Measurements from ENCODE around the gene BRF1.
"Not testable (repeated sequence)": the region's sequence is repeated elsewhere in the genome, so short reads cannot be mapped to it uniquely, and the experiment has no call there.

Gene BRF1

DNA sequence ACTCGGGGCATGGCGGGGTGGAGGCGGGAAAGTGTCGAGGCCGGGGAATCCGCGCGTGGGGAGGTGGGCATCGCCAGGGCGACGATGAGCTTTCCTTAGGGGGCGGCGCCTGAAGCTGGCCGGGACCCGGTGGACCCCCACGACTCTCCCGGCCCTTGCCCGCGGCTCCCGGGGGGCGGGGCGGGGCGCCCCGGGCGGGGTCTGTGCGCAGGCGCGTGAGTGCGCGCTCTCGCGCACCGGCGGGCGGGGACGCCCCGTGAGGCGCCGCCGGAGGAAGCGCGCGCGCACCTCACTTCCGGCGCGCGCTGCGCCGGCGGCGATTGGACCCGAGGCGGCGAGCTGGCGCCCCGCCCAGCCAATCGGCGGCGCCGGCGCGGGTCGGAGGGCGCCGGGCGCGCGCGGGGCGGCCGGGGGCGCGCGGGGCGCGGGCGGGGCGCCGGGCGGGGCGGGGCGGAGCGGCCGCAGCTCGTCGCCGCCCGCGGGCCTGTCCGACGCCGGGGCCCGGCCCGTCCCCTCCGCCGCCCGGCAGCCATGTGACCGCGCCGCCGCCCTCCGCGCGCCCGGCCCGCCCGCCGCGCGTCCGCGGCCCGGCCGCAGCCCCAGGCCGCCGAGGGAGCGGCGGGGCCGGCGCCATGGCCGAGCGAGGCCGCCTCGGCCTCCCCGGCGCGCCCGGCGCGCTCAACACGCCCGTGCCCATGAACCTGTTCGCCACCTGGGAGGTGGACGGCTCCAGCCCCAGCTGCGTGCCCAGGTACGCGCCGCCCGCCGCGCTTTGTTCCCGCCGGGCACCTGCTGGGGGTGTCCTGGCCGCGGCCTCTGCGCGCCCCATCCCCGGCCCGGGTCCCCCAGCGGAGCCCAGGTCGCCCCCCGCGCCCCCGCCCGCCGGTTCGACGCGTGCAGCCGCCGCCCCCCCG lies 13.7 kb upstream of the BRF1 start, which contains the start of gene PACS2:
TSS of gene PACS2 (plus strand) at position 462 of the 914 bp plus-strand sequence. CDS start at position 633, 171 bp downstream.
- peak; percentile 82 for DNase-seq

GRCh38 chr14:105313381-105314286 lies 12.8 kb upstream of the BRF1 start:
- DNase-seq: peak; percentile 73

DNA sequence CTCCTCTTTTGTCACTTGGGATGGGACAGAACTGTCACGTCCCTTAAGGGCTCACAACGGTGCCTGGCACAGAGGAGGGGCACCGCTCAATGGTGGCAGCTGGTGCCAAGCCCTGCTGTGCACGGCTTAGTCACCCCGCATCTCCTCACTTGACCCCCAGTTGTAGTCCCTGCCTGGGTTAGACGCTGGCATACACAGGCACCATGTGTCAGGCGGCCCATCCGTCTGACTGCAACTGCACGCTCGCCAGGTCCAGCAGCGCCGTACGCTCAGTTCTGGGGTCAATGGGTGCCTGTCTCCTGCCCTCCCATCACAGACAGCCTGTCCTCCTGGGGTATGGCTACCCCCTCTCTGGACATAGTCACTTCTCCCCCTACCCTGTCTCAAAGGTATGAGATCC lies 12.2 kb upstream of the BRF1 start:
- DNase-seq: no peak

GRCh38 chr14:105311838-105312237 lies 11.0 kb upstream of the BRF1 start:
- DNase-seq: no peak

DNA sequence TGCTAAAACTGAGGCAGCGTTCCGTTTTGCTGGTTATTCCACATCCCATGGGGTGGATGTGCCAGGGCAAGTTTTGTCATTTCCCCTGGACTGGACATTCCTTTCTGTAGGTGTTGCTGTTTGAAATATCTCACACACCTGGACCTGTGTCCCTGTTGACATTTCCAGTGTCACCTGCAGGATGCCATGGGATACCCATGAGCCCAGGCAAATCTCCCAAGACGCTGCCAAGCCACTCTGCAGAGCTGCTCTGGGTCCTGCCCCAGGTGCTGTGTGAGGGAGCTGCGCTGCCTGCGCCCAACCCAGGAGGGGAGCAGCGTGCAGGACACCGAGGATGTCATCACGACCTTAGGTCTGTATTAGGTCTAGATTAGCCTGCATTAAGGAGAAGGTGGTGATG lies 8.6 kb upstream of the BRF1 start:
- no peak for DNase-seq

- no peak for DNase-seq
These were observed 6.4 kb upstream of the BRF1 start for GRCh38 chr14:105307052-105307727.

GRCh38 chr14:105305791-105306190 lies 5.0 kb upstream of the BRF1 start:
- no peak for DNase-seq

- no peak for DNase-seq
These were observed 4.5 kb upstream of the BRF1 start for GRCh38 chr14:105305345-105305744.

- DNase-seq: no peak
These were observed 3.8 kb upstream of the BRF1 start for GRCh38 chr14:105304565-105304964.

- no peak for DNase-seq
These were observed 3.1 kb upstream of the BRF1 start for GRCh38 chr14:105303949-105304348.

DNA sequence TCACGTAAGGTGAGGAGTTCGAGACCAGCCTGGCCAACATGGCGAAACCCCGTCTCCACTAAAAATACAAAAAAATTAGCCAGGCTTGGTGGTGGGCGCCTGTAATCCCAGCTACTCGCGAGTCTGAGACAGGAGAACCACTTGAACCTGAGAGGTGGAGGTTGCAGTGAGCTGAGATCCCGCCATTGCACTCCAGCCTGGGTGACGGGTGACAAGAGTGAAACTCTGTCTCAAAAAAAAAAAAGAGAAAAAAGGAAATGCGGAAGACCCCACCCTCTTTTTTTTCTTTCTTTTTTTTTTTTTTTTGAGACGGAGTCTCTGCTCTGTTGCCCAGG lies 1.1 kb upstream of the BRF1 start:
- DNase-seq: not testable (repeated sequence)

DNA sequence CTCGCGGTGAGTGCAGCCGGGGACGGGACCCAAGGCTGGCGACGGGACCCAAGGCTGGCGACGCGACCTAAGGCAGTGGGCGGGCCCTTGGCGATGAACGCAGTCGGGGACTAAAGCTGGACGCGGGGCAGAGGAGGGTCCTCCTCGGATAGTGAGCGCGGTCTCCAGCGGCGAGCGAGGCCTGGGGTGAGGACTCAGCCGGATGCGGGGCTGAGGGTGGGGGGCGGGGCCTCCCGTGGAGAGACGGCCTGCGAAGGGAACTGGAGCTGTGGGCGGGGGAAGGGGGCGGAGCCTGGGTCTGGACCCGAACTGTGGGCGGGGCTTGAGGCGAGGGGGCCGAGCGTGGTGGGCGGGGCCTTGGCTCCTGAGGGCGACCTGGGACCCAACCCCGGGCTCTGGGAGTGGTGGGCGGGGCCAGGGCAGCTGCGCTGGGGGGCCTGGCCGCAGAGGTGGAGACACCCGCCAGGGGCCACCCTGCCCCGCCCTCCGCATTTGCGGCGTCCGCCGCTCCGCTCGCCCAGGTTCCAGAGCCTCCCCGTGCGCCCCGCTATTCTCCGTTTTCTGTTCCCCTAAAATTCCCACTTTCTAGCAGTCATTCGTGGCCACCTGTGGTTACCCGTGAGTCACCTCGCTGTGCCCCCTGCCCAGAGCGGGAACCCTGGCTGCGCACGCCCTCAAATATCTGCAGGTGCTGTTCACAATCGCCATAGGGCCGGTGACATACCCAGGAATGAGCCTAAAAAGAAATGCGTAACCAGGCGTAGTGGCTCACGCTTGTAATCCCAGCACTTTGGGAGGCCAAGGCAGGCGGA lies 508 bp upstream of the BRF1 start:
- DNase-seq: peak; percentile 97

- DNase-seq: no peak
These were observed 903 bp downstream of the BRF1 start for GRCh38 chr14:105299654-105300541.

GRCh38 chr14:105297311-105297710 lies 3.5 kb downstream of the BRF1 start:
- DNase-seq: not testable (repeated sequence)

GRCh38 chr14:105294142-105294597 lies 6.6 kb downstream of the BRF1 start:
- DNase-seq: peak; percentile 61

DNA sequence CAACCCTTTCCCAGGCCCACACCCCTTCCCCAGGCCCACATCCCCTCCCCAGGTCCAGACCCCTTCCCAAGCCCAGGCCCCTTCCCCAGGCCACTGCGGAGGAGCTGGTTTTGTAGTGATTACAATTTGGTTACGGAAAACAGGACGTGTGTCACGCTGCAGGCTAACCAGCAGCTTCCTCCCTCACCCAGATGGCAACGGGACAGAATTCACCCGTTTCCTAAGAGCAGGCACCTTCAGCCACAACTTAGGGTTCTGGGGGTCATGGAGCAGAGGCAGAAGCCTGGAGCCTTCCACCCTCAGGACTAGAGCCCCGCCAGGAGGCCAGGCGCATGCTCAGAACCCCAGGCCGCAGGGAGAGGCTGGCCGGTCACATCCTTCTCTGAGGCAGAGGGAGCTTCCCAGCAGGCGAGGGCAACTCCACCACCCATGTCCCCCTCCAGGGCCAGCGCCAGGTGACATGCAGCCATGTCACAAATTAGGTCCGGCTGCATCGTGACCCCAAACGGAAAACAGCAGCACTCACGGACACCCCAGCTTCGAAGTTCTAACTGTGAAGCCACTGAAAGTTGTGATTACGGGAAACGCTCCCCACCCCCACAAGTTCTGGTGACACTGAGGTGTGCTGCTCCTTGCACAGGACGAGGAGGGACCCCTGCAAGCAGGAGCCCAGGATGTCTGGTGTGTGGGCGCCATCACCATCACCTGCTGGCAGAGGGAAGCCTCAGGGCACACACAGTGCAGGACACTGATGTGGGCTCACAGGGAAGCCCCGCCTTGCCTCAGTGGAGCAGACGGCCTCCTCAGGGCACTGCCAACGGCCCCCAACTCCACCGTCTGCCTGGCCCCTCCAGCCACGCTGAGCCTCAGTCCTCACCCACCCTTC lies 7.7 kb downstream of the BRF1 start:
- no peak for DNase-seq

- DNase-seq: no peak
These were observed 10.0 kb downstream of the BRF1 start for GRCh38 chr14:105290621-105291346.

DNA sequence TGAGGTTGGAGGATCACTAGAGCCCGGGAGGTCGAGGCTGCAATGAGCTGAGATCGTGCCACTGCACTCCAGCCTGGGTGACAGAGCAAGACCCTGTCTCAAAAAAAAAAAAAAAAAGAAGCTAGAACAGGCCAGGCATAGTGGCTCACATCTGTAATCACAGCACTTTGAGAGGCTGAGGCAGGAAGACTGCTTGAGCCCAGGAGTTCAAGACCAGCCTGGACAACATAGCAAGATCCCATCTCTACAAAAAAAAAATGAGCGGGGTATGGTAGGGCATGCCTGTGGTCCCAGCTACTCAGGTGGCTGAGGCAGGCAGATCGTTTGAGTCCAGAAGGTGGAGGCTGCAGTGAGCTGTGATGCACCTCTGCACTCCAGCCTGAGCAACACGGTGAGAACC lies 11.9 kb downstream of the BRF1 start:
- not testable (repeated sequence) for DNase-seq

Data from right hindlimb (tissue), 1 donor.